NCI-H128 (cell line): Measurements from ENCODE around the gene ANKLE2.
"Not testable (repeated sequence)": the region's sequence is repeated elsewhere in the genome, so short reads cannot be mapped to it uniquely, and the experiment has no call there.

Experiments
- DNase-seq: peaks from one replicate; lab custom pipeline; 2025; ENCODE audit not compliant: unreplicated experiment; lab: John Stamatoyannopoulos, UW

ANKLE2 gene

GRCh38 chr12:132720606-132721345, 40.9 kb downstream of the ANKLE2 start:
- no peak for DNase-seq

- no peak for DNase-seq
These were observed 41.7 kb downstream of the ANKLE2 start for GRCh38 chr12:132719954-132720324.

DNA sequence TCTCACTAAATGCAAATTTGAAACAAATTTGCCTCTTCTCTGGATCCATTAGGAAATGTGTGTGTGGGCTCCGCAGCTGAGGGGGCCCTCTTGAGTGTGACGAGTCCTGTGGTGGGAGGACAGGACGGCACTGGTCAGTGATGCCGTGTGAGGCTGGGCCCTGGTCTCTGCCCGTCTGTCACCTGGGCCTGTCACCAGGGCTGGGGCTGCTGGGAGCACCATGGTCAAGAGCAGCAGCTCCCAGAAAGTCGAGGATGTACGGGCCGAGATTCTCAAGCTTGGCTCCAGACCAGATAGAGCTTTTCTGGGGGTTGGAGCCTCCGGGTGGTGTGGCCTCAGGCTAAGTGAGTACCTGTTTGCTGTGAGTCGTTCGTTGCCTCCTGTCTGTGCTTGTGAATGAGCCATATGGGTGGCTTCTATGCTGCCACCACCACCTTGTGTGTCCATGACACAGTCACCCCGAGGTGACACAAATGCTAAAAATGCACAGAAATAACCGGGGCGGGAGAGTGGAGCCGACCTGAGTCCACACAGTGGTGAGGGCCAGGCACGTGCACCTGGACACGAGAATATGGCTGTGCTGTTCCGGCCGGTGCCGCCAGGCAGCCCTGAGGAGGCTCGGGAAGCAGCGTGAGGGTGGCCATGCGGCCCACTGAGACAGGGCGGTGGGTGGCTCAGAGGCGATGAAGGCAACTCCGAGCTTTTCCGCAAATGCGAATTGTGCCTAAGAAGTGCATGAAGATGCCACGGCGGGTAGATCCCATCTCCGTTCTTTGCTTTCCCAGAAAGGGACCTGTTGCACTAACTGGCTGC, 42.3 kb downstream of the ANKLE2 start:
- no peak for DNase-seq

DNA sequence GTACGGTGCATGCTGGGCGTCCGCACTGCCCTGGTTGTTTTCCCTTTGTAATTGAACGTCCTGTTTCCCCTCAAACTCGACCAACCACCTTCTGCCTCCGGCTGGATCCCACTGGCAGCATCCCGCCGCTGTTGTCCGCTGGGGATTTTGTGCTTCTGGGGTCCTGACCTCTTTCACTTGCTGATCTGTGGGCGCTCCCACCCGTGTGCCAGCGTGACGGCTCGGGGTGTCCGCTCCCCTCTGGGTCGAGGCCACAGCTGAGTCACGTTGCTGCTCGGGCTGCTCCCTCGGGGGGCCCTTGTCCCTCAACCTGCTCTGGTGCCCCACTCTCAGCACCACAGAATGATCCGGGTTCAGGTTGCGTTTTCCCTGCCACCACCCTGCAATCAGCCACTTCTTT, 43.0 kb downstream of the ANKLE2 start:
- DNase-seq = no peak

GRCh38 chr12:132717531-132718387, 43.9 kb downstream of the ANKLE2 start:
- no peak for DNase-seq

GRCh38 chr12:132717011-132717410, 44.6 kb downstream of the ANKLE2 start:
- no peak for DNase-seq

GRCh38 chr12:132716356-132716755, 45.3 kb downstream of the ANKLE2 start:
- no peak for DNase-seq

GRCh38 chr12:132715874-132716273, 45.8 kb downstream of the ANKLE2 start:
- no peak for DNase-seq

GRCh38 chr12:132713123-132713522, 48.5 kb downstream of the ANKLE2 start:
- no peak for DNase-seq

DNA sequence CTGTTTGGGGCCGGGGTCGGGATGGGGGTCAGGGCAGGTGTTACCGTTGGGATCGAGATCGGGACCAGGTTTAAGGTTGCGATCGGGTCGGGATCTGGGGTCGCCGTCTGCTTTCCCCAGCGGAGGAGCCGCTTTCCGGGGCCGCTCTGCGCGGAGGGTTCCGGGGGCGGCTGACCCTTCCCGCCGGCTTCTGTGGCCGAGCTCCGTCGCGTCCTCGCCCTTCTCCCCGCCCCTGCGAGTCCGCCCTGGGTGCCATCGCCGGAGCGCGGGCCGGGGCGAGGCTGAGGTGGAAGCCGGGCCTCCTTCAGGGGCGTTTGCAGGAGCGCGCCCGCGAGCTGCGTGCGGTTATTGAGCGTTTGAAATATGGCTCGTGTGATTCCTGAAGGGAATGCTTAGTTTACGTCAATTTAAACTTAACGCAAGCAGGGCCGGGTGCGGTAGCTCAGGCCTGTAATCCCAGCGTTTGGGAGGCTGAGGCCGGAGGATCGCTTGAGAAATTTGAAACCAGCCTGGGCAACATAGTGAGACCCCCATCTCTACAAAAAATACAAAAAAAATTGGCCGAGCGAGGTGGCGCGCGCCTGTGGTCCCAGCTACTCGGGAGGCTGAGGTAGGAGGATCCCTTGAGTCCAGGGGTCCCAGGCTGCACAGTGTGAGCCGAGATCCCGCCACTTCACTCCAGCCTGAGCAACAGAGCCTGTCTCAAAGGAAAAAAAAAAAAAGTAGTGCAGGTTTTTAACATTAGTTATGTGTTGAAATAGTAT, 50.4 kb downstream of the ANKLE2 start:
- DNase-seq = no peak

DNA sequence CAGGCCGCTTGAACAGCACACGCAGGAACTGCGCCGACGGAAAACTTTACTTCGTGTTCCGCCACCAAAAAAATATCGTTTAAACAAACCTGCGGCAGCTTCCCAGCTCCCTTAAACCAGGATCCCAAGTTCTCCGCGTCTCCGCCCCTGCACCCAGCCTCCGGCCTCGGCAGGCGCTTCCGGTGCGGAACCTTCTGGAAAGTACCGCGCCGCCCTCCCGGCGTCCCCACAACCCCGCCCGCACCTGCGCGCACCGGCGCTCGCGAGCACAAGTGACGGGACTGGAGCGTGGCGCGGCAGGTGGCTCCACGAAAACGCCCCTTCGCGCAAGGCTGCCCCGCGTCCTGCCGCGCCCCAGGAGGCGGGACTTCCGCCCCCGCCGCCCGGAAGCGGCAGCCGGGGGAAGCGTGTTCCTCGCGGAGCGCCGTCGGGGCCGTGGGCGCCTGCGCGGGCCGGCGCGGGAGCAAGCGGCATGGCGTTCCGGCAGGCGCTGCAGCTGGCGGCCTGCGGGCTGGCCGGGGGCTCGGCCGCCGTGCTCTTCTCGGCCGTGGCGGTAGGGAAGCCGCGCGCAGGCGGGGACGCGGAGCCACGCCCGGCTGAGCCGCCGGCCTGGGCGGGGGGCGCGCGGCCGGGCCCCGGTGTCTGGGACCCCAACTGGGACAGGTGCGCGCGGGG, 51.1 kb downstream of the ANKLE2 start, which contains the start of gene PGAM5:
Gene PGAM5, plus strand, starts transcription at position 438 of the 675 bp plus-strand sequence. Its CDS starts 35 bp downstream, at position 473.
- DNase-seq = peak; percentile 75

DNA sequence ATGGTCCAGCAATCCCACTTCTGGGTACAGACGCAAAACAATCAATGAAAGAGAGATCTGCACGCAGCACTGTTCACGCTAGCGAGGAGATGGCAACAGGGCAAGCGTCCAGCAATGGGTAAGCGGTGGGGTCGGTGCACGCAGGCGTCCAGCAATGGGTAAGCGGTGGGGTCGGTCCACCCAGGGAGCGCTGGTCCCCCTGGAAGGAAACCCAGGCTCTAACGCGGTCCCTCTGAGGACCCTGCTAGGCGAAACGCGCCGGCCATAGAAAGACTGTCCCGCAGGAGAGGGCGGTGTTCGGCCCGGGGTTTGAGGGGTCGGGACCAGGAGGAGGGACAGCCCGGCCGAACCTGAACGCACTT, 51.6 kb downstream of the ANKLE2 start:
- DNase-seq = no peak

DNA sequence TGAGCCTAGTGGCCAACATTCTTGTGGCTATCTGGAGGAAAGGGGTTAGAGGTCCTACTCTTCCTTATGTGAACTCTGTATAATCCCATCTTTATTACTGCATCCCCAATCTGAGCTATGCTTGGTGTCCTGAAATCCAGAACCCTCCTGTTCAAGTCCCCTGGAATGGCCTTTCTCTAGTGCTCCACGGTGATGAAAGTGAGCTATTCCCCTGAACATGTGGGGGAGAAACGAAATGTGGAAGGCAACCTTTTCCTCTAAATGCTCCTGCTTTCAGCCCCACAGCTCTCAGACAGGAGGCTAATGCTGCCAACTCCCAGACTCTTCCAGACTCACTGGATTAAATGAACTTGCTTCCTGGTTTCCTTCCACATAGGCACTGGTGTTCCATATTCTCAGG, 53.5 kb downstream of the ANKLE2 start:
- DNase-seq = no peak

DNA sequence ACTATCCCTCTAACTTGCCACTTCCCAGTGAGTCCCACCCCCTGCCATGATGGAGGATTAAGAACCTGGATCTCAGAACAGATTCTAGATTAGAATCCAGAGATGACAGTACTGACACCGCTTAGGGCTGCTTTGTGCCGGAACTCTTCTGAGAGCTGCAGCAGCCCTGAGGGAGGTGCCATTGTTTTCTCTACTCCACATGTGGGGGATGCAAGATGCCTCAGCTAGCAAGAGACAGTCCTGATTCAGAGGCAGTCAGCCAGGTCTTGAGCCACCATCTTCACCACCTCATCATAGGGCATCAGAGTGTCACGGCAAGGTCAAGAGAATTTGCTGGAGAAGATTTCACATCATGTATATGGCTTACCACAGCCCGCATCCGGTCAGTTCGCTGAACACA, 54.4 kb downstream of the ANKLE2 start:
- DNase-seq = no peak

DNA sequence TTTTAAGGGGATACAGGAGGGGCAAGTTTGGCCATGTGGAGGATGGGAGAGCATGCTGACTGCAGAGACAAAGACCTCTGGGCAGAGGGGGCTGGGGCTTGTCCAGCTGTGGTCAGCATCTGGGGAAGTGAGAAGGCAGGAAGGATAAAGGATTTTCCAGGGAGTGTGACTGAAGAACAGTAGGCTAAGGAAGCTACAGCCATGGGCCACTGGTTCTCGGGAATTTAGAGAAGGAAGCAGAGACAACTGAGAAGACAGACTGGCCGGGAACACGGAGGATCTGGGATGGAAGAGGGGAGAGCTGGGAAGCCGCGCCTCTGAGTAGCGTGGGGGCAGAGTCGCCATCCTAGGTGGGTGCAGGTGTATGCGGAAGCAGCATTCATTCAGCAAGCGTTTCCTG, 58.0 kb downstream of the ANKLE2 start:
- DNase-seq = no peak

GRCh38 chr12:132702640-132703039, 59.0 kb downstream of the ANKLE2 start:
- no peak for DNase-seq

DNA sequence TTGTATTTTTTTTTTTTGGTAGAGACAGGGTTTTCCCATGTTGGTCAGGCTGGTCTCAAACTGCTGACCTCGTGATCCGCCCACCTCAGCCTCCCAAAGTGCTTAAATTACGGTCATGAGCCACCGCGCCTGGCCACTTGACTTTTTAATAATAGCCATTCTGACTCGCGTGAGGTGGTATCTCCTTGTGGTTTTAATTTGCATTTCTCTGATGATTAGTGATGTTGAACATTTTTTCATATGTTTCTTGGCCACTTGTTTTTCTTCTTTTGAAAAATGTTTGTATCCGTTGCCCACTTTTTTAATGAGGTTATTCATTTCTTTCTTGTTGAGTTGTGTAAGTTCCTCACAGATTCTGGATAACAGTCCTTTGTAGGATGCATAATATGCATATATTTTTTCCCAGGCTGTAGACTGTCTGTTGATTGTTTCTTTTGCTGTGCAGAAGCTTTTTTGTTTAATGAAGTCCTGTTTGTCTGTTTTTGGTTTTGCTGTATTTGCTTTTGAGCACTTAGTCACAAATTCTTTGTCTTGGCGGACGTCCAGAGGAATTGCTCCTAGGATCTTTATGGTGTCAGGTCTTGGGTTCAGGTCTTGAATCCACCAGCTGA, 61.3 kb downstream of the ANKLE2 start:
- no peak for DNase-seq

- DNase-seq = no peak
These were observed 63.3 kb downstream of the ANKLE2 start for GRCh38 chr12:132698341-132698740.

DNA sequence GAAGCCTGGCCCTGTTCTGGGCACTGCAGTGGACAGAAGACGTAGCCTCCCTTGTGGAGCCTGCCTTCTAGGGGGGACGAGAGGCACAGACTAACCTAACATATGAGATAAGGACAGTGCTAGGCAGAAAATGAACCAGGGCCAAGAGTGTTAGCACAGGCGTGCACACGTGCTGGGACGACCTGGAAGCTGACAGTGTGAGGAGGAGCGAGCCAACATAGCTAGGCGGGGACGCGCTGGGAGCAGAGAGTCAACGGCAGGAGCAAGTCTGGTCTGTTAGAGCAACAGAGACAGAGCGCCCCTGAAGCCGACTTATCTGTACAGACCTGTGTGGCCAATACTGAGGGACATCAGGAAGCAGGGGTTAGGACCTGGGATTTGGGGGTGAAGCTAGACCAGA, 66.2 kb downstream of the ANKLE2 start:
- no peak for DNase-seq

DNA sequence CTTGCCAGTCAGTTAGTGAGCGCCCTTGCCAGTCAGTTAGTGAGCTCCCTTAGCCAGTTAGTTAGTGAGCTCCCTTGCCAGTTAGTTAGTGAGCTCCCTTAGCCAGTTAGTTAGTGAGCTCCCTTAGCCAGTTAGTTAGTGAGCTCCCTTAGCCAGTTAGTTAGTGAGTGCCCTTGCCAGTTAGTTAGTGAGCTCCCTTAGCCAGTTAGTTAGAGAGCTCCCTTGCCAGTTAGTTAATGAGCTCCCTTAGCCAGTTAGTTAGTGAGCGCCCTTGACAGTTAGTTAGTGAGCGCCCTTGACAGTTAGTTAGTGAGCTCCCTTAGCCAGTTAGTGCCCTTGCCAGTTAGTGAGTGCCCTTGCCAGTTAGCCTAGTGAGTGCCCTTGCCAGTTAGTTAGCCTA, 66.7 kb downstream of the ANKLE2 start:
- DNase-seq = not testable (repeated sequence)
